ENCODE results near the gene RIPPLY2. TPM values are rescaled to one million over a fixed set of nuclear protein-coding genes. Genes with fewer than 3 reads are reported as not detected.

Gene RIPPLY2
- polyA plus RNA-seq, 1 experiment, result not detected

GRCh38 chr6:83849127-83849526 is 4.0 kb upstream of the RIPPLY2 start:
- Histone ChIP-seq H3K27me3 (ENCODE audit: control insufficient read depth, insufficient read depth, low read length) (peaks cover 4% of the 10 kb centered on the region), H3K27ac (ENCODE audit: low read depth, low read length) (no peak overlapping the region), H3K9me3 (ENCODE audit: control insufficient read depth, insufficient read depth, low read length) (no peaks in the 10 kb centered on the region; the same call in 1 of the 2 replicates), H3K4me3 (ENCODE audit: low read depth, low read length) (no peak overlapping the region)
- ChIA-PET CTCF (no interaction called here), POLR2A (no interaction called here)
- TF ChIP-seq CTCF (IDR thresholded peaks at IDR 0.05; ENCODE audit: low read depth, low read length), result no peak
- DNase-seq (ENCODE audit: low read depth, low spot score), result no peak

GRCh38 chr6:83849610-83850009 is 3.5 kb upstream of the RIPPLY2 start:
- H3K27ac ChIP-seq (ENCODE audit: low read depth, low read length), result no peak overlapping the region
- H3K27me3 ChIP-seq (ENCODE audit: control insufficient read depth, insufficient read depth, low read length), result peaks cover 5% of the 10 kb centered on the region
- no peak overlapping the region for H3K4me3 ChIP-seq (ENCODE audit: low read depth, low read length)
- no peaks in the 10 kb centered on the region; the same call in 1 of the 2 replicates for H3K9me3 ChIP-seq (ENCODE audit: control insufficient read depth, insufficient read depth, low read length)
- DNase-seq (ENCODE audit: low read depth, low spot score), result no peak
- POLR2A ChIA-PET, result no interaction called here
- no peak for TF ChIP-seq CTCF (IDR thresholded peaks at IDR 0.05; ENCODE audit: low read depth, low read length)
- CTCF ChIA-PET, result no interaction called here

- POLR2A ChIA-PET, result no interaction called here
- TF ChIP-seq CTCF (IDR thresholded peaks at IDR 0.05; ENCODE audit: low read depth, low read length), result no peak
- no peak overlapping the region for H3K27ac ChIP-seq (ENCODE audit: low read depth, low read length)
- CTCF ChIA-PET, result no interaction called here
- no peaks in the 10 kb centered on the region; the same call in 1 of the 2 replicates for H3K9me3 ChIP-seq (ENCODE audit: control insufficient read depth, insufficient read depth, low read length)
- peak overlapping the region; percentile 57 for H3K4me3 ChIP-seq (ENCODE audit: low read depth, low read length)
- DNase-seq (ENCODE audit: low read depth, low spot score), result no peak
- H3K27me3 ChIP-seq (ENCODE audit: control insufficient read depth, insufficient read depth, low read length), result peaks cover 8% of the 10 kb centered on the region
These were observed 507 bp upstream of the RIPPLY2 start for GRCh38 chr6:83852528-83853177.

- Histone ChIP-seq H3K4me3 (ENCODE audit: low read depth, low read length) (peak overlapping the region; percentile 57), H3K27me3 (ENCODE audit: control insufficient read depth, insufficient read depth, low read length) (peaks cover 8% of the 10 kb centered on the region), H3K9me3 (ENCODE audit: control insufficient read depth, insufficient read depth, low read length) (no peaks in the 10 kb centered on the region; the same call in 1 of the 2 replicates), H3K27ac (ENCODE audit: low read depth, low read length) (no peak overlapping the region)
- no peak for TF ChIP-seq CTCF (IDR thresholded peaks at IDR 0.05; ENCODE audit: low read depth, low read length)
- CTCF ChIA-PET, result interaction anchor here (0.5 kb wide), 1 partner anchor 340 kb away, joined by 3 read pairs; no protein-coding TSS in a partner anchor
- POLR2A ChIA-PET, result no interaction called here
- no peak for DNase-seq (ENCODE audit: low read depth, low spot score)
These were observed 891 bp downstream of the RIPPLY2 start for GRCh38 chr6:83854001-83854501.

- ChIA-PET POLR2A (no interaction called here), CTCF (no interaction called here)
- no peak overlapping the region for H3K27ac ChIP-seq (ENCODE audit: low read depth, low read length)
- H3K4me3 ChIP-seq (ENCODE audit: low read depth, low read length), result no peak overlapping the region
- H3K27me3 ChIP-seq (ENCODE audit: control insufficient read depth, insufficient read depth, low read length), result peaks cover 8% of the 10 kb centered on the region
- no peak for DNase-seq (ENCODE audit: low read depth, low spot score)
- TF ChIP-seq CTCF (IDR thresholded peaks at IDR 0.05; ENCODE audit: low read depth, low read length), result no peak
- no peaks in the 10 kb centered on the region; the same call in 1 of the 2 replicates for H3K9me3 ChIP-seq (ENCODE audit: control insufficient read depth, insufficient read depth, low read length)
These were observed 1.6 kb downstream of the RIPPLY2 start for GRCh38 chr6:83854766-83855165.

Measured in AG04450 (cell line).